Skeletal muscle satellite cell (primary cell): ENCODE results near the gene SERPINA1.
"Not testable (repeated sequence)": the region's sequence is repeated elsewhere in the genome, so short reads cannot be mapped to it uniquely, and the experiment has no call there.

Source experiments
- H3K27me3 ChIP-seq: 2 replicates; pipeline ENCODE4 v1.7.0; 2013; ENCODE audit warnings: low read length; ENCODE audit not compliant: control insufficient read depth, insufficient read depth
- H3K36me3 ChIP-seq: 2 replicates; pipeline ENCODE4 v1.7.0; 2013; ENCODE audit warnings: mild to moderate bottlenecking, control low read depth, low read length; ENCODE audit not compliant: insufficient read depth
- H3K4me1 ChIP-seq: 2 replicates; pipeline ENCODE4 v1.7.0; 2013; ENCODE audit warnings: low read length; ENCODE audit not compliant: control insufficient read depth, insufficient read depth
- H3K4me2 ChIP-seq: 2 replicates; pipeline ENCODE4 v1.7.0; 2013; ENCODE audit warnings: mild to moderate bottlenecking, low read length
- H3K4me3 ChIP-seq: 2 replicates; pipeline ENCODE4 v1.7.0; 2013; ENCODE audit warnings: low read length
- H3K9ac ChIP-seq: 2 replicates; pipeline ENCODE4 v1.7.0; 2013; ENCODE audit warnings: mild to moderate bottlenecking, low read depth, low read length, moderate library complexity
- H3K9me3 ChIP-seq: replicated peaks from 2 replicates; pipeline ENCODE4 v1.7.0; 2013; ENCODE audit warnings: mild to moderate bottlenecking, control low read depth, low read length

SERPINA1 gene

DNA sequence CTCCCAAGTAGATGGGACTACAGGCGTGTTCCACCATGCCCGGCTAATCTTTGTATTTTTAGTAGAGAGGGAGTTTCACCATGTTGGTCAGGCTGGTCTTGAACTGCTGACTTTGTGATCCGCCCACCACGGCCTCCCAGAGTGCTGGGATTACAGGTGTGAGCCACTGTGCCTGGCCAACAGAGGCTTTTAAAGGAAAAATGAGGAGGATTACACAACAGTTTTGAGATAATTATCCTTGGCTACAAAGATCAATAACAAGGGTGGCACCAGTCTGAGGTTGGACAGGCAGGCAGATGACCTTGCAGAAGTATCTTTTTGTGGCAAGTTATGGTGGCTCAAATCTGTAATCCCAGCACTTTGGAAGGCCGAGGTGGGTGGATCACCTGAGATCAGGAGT, 21.0 kb upstream of the SERPINA1 start:
- not testable (repeated sequence) for H3K9ac ChIP-seq

DNA sequence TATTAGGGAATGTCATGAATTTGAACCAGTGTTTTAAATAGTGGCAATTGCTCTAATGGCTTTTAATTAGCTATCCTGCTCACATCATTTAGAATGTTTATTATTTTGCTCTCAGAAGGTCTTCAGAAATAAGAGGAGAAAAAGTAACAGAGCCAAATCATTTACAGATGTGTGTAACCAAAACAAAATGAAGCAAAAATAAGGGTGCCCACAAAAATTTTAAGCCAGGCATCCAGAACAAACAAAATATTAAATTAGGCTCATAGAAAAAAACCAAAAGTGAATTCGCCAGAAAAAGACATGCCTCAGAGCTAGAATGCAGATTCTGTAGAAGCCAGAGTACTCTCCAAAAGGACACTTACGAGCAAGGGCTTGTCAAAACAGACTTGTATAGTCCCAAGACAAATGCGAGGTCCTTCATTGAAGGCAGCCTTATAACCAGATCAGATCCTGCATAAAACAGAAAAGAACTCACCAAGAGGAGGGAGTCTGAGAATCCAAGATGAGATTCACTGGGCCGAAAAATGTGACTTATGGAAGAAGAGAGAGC, 20.2 kb upstream of the SERPINA1 start:
- H3K4me3 ChIP-seq = no peak overlapping the region
- peaks cover 25% of the 10 kb centered on the region for H3K27me3 ChIP-seq
- H3K36me3 ChIP-seq = no peaks in the 10 kb centered on the region
- no peak overlapping the region for H3K4me2 ChIP-seq
- no peaks in the 10 kb centered on the region for H3K9me3 ChIP-seq
- H3K4me1 ChIP-seq = no peaks in the 10 kb centered on the region
- H3K9ac ChIP-seq = no peak overlapping the region

More for the DNA sequence above, 21.0 kb upstream of the SERPINA1 start:
- not testable (repeated sequence) for H3K4me3 ChIP-seq, H3K9me3 ChIP-seq, H3K4me2 ChIP-seq, H3K36me3 ChIP-seq, H3K4me1 ChIP-seq
- peaks cover 26% of the 10 kb centered on the region for H3K27me3 ChIP-seq

DNA sequence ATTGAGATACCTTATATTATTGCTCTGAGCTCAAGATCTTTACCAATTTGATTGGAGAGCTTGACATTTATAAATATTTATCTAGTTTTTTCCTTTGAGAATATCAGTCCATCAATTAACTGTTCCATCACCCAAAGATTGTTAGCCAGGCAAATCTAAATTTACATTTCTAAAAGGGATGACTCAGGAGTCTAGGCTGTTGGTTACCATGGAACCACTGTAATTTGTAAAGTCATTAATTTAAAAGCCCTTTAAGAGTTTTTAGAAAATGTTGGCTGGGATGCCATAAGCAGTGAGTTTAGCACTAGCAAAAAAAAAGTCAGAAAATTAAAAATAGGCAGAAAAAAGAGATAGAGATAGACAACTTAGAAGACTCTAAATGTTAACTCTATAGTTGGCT, 19.5 kb upstream of the SERPINA1 start:
- no peak overlapping the region for H3K9ac ChIP-seq
- no peaks in the 10 kb centered on the region for H3K4me1 ChIP-seq
- no peaks in the 10 kb centered on the region for H3K9me3 ChIP-seq
- H3K36me3 ChIP-seq = no peaks in the 10 kb centered on the region
- H3K4me3 ChIP-seq = no peak overlapping the region
- H3K27me3 ChIP-seq = peaks cover 18% of the 10 kb centered on the region
- no peak overlapping the region for H3K4me2 ChIP-seq

DNA sequence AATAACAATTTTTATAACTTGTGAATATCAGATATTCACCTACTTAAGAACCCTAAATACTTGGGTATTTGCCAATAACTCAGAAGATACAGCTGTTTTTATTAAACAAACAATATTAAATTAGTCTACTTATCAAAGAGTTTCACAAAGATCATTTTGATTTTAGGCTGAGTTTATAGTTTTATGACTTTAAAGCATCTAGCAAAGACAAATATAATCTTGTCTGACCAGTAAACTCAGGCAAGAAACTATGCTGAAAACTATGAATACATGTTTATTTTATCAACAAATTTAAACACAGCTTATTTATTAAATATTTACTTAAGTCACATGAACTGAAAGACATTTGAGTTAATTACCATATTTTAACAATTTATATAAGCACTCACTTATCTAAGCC, 18.5 kb upstream of the SERPINA1 start:
- Histone ChIP-seq H3K27me3 (peaks cover 8% of the 10 kb centered on the region), H3K4me1 (no peaks in the 10 kb centered on the region), H3K9me3 (no peaks in the 10 kb centered on the region), H3K36me3 (no peaks in the 10 kb centered on the region), H3K4me2 (no peak overlapping the region), H3K9ac (no peak overlapping the region), H3K4me3 (no peak overlapping the region)

DNA sequence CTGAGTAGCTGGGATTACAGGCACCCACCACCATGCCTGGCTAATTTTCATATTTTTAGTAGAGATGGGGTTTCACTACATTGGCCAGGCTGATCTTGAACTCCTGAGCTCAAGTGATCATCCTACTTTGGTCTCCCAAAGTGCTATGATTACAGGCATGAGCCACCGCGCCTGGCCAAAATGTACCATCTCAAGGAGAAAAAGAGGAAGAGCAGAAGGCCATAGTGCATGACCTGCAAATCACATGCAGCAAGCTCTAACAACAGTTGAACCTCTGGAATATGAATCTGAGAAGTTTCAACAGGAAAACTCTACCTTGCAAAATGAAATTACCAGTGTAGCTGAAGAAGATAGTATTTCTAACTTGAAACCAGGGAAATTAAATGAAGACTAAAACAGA, 17.1 kb upstream of the SERPINA1 start:
- Histone ChIP-seq H3K9me3 (no peaks in the 10 kb centered on the region), H3K4me1 (peaks cover 5% of the 10 kb centered on the region), H3K9ac (no peak overlapping the region), H3K27me3 (no peaks in the 10 kb centered on the region), H3K4me3 (no peak overlapping the region), H3K36me3 (no peaks in the 10 kb centered on the region), H3K4me2 (no peak overlapping the region)

DNA sequence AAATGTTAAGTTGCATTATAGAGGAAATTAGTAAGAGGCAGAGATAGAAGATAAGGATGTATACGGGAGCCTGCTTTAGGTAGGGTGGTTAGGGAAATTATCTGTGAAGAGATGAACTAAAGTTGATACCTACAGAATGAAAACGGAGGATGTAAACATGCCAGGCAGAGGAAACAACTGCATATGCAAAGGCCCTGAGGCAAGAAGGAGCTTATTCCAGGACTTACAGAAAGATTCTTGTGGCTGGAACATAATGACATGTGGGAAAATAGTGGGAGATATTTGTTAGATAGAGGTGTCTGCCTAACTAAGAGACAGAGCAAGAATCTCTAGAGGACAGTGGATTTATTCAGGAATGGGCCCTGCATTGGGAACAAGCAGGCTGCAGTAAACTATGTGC, 16.2 kb upstream of the SERPINA1 start:
- H3K9ac ChIP-seq = no peak overlapping the region
- H3K4me2 ChIP-seq = no peak overlapping the region
- no peaks in the 10 kb centered on the region for H3K9me3 ChIP-seq
- no peak overlapping the region for H3K4me3 ChIP-seq
- peaks cover 5% of the 10 kb centered on the region for H3K4me1 ChIP-seq
- H3K36me3 ChIP-seq = no peaks in the 10 kb centered on the region
- no peaks in the 10 kb centered on the region for H3K27me3 ChIP-seq

DNA sequence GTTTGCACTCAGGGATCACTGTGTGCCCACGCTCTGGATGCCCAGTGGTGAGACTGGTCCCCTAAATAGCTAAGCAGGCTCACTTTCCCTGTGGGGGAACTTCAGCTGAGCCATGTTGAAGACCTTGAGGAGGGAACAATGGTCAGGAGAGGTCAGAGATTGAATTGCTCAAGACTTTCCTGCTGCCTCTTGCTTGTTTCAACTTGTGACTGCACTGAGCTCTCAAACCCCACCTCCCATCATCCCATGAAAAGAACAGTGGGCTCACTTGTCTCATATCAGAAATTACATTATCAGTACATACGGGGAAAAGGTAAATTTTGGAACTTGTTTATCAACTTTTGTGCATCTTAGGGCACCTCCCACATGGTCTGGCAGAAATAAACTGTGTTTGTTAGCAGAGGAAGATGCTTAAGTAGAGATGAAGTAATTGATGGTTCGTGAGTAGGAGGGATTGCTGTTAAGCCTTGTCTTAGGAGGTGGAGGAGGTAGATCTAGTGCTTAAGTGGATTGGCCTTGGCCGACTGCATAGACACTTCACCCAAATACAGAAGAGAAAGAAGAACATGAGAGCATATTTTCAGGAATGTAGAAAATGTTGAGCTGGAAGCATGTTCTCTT, 15.0 kb upstream of the SERPINA1 start:
- H3K9ac ChIP-seq = no peak overlapping the region
- H3K4me2 ChIP-seq = no peak overlapping the region
- peaks cover 5% of the 10 kb centered on the region for H3K4me1 ChIP-seq
- no peaks in the 10 kb centered on the region for H3K9me3 ChIP-seq
- H3K4me3 ChIP-seq = no peak overlapping the region
- H3K36me3 ChIP-seq = no peaks in the 10 kb centered on the region
- H3K27me3 ChIP-seq = no peaks in the 10 kb centered on the region

DNA sequence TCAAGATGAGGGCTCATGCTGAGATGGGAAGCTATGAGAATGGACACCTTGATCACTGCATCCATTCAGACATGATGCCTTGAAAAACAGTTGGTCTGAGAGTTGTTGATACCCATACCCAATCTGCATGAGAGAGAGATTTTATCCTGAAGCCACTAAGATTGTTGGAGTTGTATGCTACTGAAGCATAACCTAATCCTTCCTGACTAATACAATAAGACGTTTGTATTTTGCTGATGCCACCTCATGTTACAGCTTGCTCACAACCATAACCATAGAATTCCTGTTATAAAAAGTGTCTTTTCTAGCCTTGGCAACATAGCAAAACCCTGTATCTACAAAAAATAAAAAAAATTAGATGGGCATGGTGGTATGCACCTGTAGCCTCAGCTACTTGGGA, 12.7 kb upstream of the SERPINA1 start:
- H3K4me1 ChIP-seq = peaks cover 5% of the 10 kb centered on the region
- H3K9me3 ChIP-seq = no peaks in the 10 kb centered on the region
- H3K9ac ChIP-seq = no peak overlapping the region
- peak overlapping the region; percentile 0 for H3K4me2 ChIP-seq
- no peaks in the 10 kb centered on the region for H3K36me3 ChIP-seq
- H3K27me3 ChIP-seq = no peaks in the 10 kb centered on the region
- no peak overlapping the region for H3K4me3 ChIP-seq

DNA sequence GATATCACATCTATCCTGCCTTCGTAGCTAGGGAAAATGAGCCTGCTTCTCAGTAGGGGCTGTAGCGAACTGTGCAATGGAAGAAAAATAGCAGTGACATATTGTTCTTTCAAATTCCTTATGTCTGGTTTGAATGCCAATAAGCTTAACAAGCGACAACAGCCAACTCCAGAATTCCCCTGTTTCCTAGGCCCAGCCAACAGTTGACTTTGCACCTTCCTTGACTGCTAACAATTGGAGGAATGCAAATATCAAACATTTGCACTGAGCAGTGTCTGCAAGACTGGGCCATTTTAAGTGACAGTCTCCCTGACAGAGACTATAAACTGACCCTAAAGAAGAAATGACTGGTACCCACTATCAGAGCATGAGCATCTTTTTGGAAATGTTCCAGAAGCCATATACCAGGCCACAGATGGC, 12.0 kb upstream of the SERPINA1 start:
- H3K27me3 ChIP-seq = no peaks in the 10 kb centered on the region
- H3K9ac ChIP-seq = no peak overlapping the region
- H3K4me3 ChIP-seq = no peak overlapping the region
- H3K4me1 ChIP-seq = peaks cover 5% of the 10 kb centered on the region
- H3K9me3 ChIP-seq = no peaks in the 10 kb centered on the region
- H3K36me3 ChIP-seq = no peaks in the 10 kb centered on the region
- H3K4me2 ChIP-seq = no peak overlapping the region

DNA sequence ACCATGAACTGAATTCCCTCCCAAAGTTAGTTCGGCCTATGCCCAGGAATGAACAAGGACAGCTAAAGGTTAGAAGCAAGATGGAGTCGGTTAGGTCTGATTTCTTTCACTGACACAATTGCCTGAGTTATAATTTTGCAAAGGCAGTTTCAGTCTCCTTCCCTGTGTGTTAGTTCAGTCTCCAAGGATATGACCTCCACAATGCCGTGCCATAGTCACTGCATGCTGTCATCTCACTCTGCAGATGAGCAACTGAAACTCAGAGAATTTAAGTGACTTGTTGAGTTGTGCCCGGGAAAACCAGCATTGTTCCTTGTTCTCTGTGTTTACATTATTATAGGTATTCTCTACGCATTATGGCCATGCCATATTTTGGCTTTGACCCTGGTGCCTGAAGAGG, 10.1 kb upstream of the SERPINA1 start:
- Histone ChIP-seq H3K4me3 (no peak overlapping the region), H3K4me2 (no peak overlapping the region), H3K27me3 (no peaks in the 10 kb centered on the region), H3K9me3 (no peaks in the 10 kb centered on the region), H3K9ac (no peak overlapping the region), H3K36me3 (no peaks in the 10 kb centered on the region), H3K4me1 (peaks cover 20% of the 10 kb centered on the region)

DNA sequence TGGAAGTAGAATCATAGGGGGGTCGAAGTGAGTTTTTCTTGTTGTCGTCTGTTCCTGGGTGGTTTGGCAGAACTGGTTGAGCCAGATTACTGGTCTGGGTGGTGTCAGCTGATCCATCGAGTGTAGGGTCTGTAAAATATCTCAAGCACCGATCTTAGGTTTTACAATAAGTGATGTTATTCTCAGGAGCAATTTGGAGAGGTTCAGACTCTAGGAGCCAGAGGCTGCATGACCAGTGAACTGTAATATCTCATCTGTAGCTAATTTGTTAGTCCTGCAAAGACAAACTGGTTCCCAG, 9.7 kb upstream of the SERPINA1 start:
- no peaks in the 10 kb centered on the region for H3K36me3 ChIP-seq
- no peaks in the 10 kb centered on the region for H3K27me3 ChIP-seq
- H3K9ac ChIP-seq = no peak overlapping the region
- no peaks in the 10 kb centered on the region for H3K9me3 ChIP-seq
- H3K4me1 ChIP-seq = peaks cover 20% of the 10 kb centered on the region
- H3K4me3 ChIP-seq = no peak overlapping the region
- no peak overlapping the region for H3K4me2 ChIP-seq

DNA sequence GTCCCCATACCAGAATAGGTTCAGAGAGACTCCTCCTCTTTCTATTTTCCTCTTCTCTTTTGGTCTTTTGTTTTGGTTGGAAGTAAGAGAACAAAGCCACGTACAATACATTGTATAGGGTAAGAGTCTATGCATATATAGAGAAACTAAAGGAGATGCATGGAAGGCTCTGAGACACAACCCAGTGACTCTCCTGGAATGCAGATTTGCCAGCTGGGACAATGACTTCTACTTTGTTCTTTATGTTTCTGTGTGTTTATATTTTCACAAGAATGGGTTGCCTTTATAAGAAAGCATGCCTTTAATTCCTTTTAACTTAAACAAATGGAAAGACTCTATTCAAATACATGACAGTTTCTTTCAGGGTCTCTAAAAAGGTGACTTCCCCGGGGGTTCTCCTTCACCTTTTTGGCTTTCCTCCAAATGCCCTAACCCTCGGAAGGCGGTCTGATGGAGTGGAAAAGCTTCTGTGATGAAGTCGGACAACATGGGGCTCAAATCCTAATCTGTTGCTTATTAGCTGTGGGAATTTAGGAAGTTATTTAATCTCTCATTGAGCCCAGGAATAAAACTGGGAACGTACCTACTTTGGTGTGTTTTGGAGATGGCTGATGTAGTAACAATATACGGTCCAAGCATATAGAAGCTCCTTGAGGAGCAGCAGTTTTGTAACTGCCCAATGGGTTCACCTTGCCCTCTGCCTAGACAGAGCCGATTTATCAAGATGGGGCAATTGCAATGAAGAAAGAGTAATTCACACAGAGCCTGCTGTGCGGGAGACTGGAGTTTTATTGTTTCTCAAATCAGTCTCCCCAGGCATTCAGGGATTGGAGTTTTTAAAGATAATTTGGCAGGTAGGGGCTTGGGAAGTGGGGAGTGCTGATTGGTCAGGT, 9.1 kb upstream of the SERPINA1 start:
- Histone ChIP-seq H3K9me3 (no peaks in the 10 kb centered on the region), H3K9ac (no peak overlapping the region), H3K4me3 (no peak overlapping the region), H3K36me3 (no peaks in the 10 kb centered on the region), H3K4me2 (no peak overlapping the region), H3K4me1 (peaks cover 25% of the 10 kb centered on the region), H3K27me3 (no peaks in the 10 kb centered on the region)
